Measurements from ENCODE around the gene SEC14L2. TPM values are rescaled to one million over a fixed set of nuclear protein-coding genes. Genes with fewer than 3 reads are reported as not detected.

Gene SEC14L2
- total RNA-seq, 1 donor from 2014 or later = 5.7 TPM

DNA sequence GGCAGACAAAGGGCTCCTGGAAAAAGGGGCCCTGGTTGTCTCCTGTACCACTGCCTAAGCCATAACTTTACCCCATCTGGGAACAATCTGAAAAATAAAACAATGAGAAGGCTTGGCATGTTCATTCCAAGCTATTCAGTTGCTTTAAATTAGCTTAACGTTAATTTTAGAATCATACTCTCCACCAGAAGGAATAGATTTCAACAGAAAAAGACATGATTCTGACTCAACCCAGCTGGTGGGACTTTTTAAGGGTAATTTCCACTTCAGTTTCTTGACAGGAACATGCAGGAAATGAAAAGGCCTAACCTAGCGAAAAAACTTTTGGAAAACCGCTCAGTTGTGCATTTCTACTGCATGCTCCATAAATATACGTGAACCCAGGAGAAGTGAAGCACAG is 48.0 kb upstream of the SEC14L2 start:
- H3K36me3 Mint-ChIP-seq = peaks cover 45% of the 10 kb centered on the region
- no peak overlapping the region for H3K4me3 Mint-ChIP-seq
- no peaks in the 10 kb centered on the region for H3K27me3 Mint-ChIP-seq (ENCODE audit: insufficient read depth, low read depth)
- no peak for TF ChIP-seq EZH2 (IDR thresholded peaks at IDR 0.05)
- TF ChIP-seq EZH2phosphoT487 (IDR thresholded peaks at IDR 0.05) = no peak
- TF ChIP-seq CTCF (IDR thresholded peaks at IDR 0.05) = no peak
- Histone ChIP-seq H3K4me3 (no peak overlapping the region), H2AFZ (replicated peaks) (no peak overlapping the region), H4K20me1 (ENCODE audit: low read depth) (peaks cover 64% of the 10 kb centered on the region), H3K9me3 (ENCODE audit: low read depth) (no peaks in the 10 kb centered on the region), H3K9ac (no peak overlapping the region), H3K4me2 (no peak overlapping the region), H3K36me3 (peaks cover 18% of the 10 kb centered on the region), H3K4me1 (no peaks in the 10 kb centered on the region), H3K27me3 (no peaks in the 10 kb centered on the region), H3F3A (ENCODE audit: low read depth) (no peaks in the 10 kb centered on the region), H3K27ac (no peak overlapping the region), H3K79me2 (ENCODE audit: low read depth) (peaks cover 65% of the 10 kb centered on the region)
- no peak overlapping the region for H3K27ac Mint-ChIP-seq
- H3K9me3 Mint-ChIP-seq = no peaks in the 10 kb centered on the region
- no peak for DNase-seq (ENCODE audit: low spot score)
- H3K4me1 Mint-ChIP-seq = no peaks in the 10 kb centered on the region

DNA sequence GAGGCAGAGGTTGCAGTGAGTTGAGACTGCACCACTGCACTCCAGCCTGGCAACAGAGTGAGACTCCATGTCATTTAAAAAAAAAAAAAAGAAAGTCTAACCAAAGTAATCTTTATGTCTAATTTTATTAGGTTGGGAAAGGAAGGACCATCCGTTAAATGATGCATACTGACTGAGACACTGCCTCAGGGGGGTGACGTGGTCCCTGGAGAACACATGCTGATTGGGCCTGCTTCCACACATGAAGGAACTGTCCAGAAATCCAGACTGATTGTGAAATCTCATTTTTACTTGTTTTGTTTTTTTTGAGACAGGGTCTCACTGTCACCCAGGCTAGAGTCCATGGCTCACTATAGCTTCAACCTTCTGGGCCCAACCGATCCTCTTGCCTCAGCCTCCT is 45.6 kb upstream of the SEC14L2 start:
- no peak overlapping the region for H3K9ac ChIP-seq
- H3K36me3 ChIP-seq = peaks cover 7% of the 10 kb centered on the region
- H3K27me3 Mint-ChIP-seq (ENCODE audit: insufficient read depth, low read depth) = no peaks in the 10 kb centered on the region
- no peaks in the 10 kb centered on the region for H3K9me3 Mint-ChIP-seq
- H3K4me1 ChIP-seq = peaks cover 8% of the 10 kb centered on the region
- H3K4me1 Mint-ChIP-seq = peaks cover 11% of the 10 kb centered on the region
- no peak overlapping the region for H3K4me3 ChIP-seq
- TF ChIP-seq CTCF (IDR thresholded peaks at IDR 0.05) (no peak), EZH2phosphoT487 (IDR thresholded peaks at IDR 0.05) (no peak), EZH2 (IDR thresholded peaks at IDR 0.05) (no peak)
- no peak overlapping the region for H3K4me3 Mint-ChIP-seq
- no peak for DNase-seq (ENCODE audit: low spot score)
- no peak overlapping the region for H3K27ac ChIP-seq
- H3K27me3 ChIP-seq = no peaks in the 10 kb centered on the region
- H2AFZ ChIP-seq (replicated peaks) = no peak overlapping the region
- H3K36me3 Mint-ChIP-seq = peaks cover 34% of the 10 kb centered on the region
- no peaks in the 10 kb centered on the region for H3K9me3 ChIP-seq (ENCODE audit: low read depth)
- no peak overlapping the region for H3K27ac Mint-ChIP-seq
- no peaks in the 10 kb centered on the region for H3F3A ChIP-seq (ENCODE audit: low read depth)
- peaks cover 89% of the 10 kb centered on the region for H3K79me2 ChIP-seq (ENCODE audit: low read depth)
- peaks cover 80% of the 10 kb centered on the region for H4K20me1 ChIP-seq (ENCODE audit: low read depth)
- no peak overlapping the region for H3K4me2 ChIP-seq

GRCh38 chr22:30354644-30355043 is 42.2 kb upstream of the SEC14L2 start:
- no peak overlapping the region for H3K27ac ChIP-seq
- no peak overlapping the region for H3K4me3 ChIP-seq
- peaks cover 47% of the 10 kb centered on the region for H4K20me1 ChIP-seq (ENCODE audit: low read depth)
- TF ChIP-seq EZH2phosphoT487 (IDR thresholded peaks at IDR 0.05) (no peak), EZH2 (IDR thresholded peaks at IDR 0.05) (no peak), CTCF (IDR thresholded peaks at IDR 0.05) (no peak)
- Mint-ChIP-seq H3K27ac (no peak overlapping the region), H3K9me3 (no peaks in the 10 kb centered on the region), H3K4me3 (no peak overlapping the region), H3K36me3 (peaks cover 21% of the 10 kb centered on the region), H3K4me1 (peaks cover 24% of the 10 kb centered on the region), H3K27me3 (ENCODE audit: insufficient read depth, low read depth) (peaks cover 2% of the 10 kb centered on the region)
- peaks cover 7% of the 10 kb centered on the region for H3K36me3 ChIP-seq
- no peaks in the 10 kb centered on the region for H3K9me3 ChIP-seq (ENCODE audit: low read depth)
- no peaks in the 10 kb centered on the region for H3F3A ChIP-seq (ENCODE audit: low read depth)
- no peak overlapping the region for H2AFZ ChIP-seq (replicated peaks)
- no peak for DNase-seq (ENCODE audit: low spot score)
- peaks cover 8% of the 10 kb centered on the region for H3K4me1 ChIP-seq
- no peak overlapping the region for H3K9ac ChIP-seq
- H3K4me2 ChIP-seq = no peak overlapping the region
- H3K79me2 ChIP-seq (ENCODE audit: low read depth) = peaks cover 63% of the 10 kb centered on the region
- no peaks in the 10 kb centered on the region for H3K27me3 ChIP-seq
